Gastroesophageal sphincter (tissue), 4 donors: ENCODE measurements around the gene ARAP1. TPM values are rescaled to one million over a fixed set of nuclear protein-coding genes. Genes with fewer than 3 reads are reported as not detected.

ENCODE experiments used
- ATAC-seq: fragments of 150-250 bp; one replicate; pipeline ENCODE4 v1.9.1; 2016; ENCODE audit warnings: mild to moderate bottlenecking, moderate library complexity
- H3K27ac ChIP-seq, 4 donors: fragments of 200-600 bp; sonication (generic) in 3 of 4; 1 replicate in 3 of 4; 2 replicates in 1 of 4; pipeline ENCODE4 v1.5.1; 2016 to 2019
- H3K27me3 ChIP-seq: fragments of 200-600 bp; sonication (generic); one replicate; pipeline ENCODE4 v1.5.1; 2019
- H3K36me3 ChIP-seq, 2 donors: fragments of 200-600 bp; sonication (generic); one replicate each; pipeline ENCODE4 v1.5.1; 2019; ENCODE audit warnings: control low read depth in 1 of 2
- H3K4me1 ChIP-seq, 3 donors: fragments of 200-600 bp; sonication (generic); 1 replicate in 2 of 3; 2 replicates in 1 of 3; pipeline ENCODE4 v1.5.1; 2016 to 2019; ENCODE audit warnings: control low read depth in 2 of 3
- H3K4me3 ChIP-seq, 2 donors: fragments of 200-600 bp; sonication (generic); one replicate each; pipeline ENCODE4 v1.5.1; 2019; ENCODE audit warnings: mild to moderate bottlenecking in 1 of 2, moderate library complexity in 1 of 2
- H3K9me3 ChIP-seq, 3 donors: fragments of 200-600 bp; sonication (generic); one replicate each; pipeline ENCODE4 v1.5.1; 2017 to 2019; ENCODE audit warnings: control low read depth in 2 of 3
- EP300 ChIP-seq: sonication (generic); formaldehyde crosslinking; IDR thresholded peaks from one replicate; pipeline ENCODE4 v1.6.1; 2017; ENCODE audit warnings: antibody characterized with exemption, mild to moderate bottlenecking
- POLR2A ChIP-seq, 2 donors: fragments of 450-650 bp; IDR thresholded peaks; one replicate each; pipeline ENCODE4 v1.6.1; 2017; ENCODE audit warnings: antibody characterized with exemption in 2 of 2, mild to moderate bottlenecking in 2 of 2, moderate library complexity in 1 of 2
- POLR2AphosphoS5 ChIP-seq: sonication (generic); formaldehyde crosslinking; IDR thresholded peaks from one replicate; pipeline ENCODE4 v1.6.1; 2017; ENCODE audit warnings: antibody characterized with exemption
- WGBS, 2 donors: methylation state at CpG; one replicate each; pipeline ENCODE4 v1.1.5; 2018; ENCODE audit warnings: low coverage in 1 of 2; 5-methylcytosine and 5-hydroxymethylcytosine counted together
- total RNA-seq, 4 donors: library from RNA; depleted of rRNA; stranded (reverse); fragments of >200 nt; gene quantifications; one replicate each; pipeline ENCODE4 v1.1.0, GENCODE V29; 2016
- TF ChIP-seq, protein P1 (sequence below), 4 experiments: fragments of 200-600 bp in 2 of 4; fragments of 450-650 bp in 2 of 4; sonication (generic) in 1 of 4; IDR thresholded peaks; one replicate each; pipeline ENCODE4 v1.5.1; 2017 to 2019; ENCODE audit warnings: antibody characterized with exemption in 4 of 4, mild to moderate bottlenecking in 2 of 4, moderate library complexity in 2 of 4

The ARAP1 gene
- total RNA-seq, 4 donors from 2014 or later = 72.4 to 125 (median 95.1) TPM

GRCh38 chr11:72652873-72653630 lies 99.2 kb downstream of the ARAP1 start:
- TF ChIP-seq, protein P1, sequence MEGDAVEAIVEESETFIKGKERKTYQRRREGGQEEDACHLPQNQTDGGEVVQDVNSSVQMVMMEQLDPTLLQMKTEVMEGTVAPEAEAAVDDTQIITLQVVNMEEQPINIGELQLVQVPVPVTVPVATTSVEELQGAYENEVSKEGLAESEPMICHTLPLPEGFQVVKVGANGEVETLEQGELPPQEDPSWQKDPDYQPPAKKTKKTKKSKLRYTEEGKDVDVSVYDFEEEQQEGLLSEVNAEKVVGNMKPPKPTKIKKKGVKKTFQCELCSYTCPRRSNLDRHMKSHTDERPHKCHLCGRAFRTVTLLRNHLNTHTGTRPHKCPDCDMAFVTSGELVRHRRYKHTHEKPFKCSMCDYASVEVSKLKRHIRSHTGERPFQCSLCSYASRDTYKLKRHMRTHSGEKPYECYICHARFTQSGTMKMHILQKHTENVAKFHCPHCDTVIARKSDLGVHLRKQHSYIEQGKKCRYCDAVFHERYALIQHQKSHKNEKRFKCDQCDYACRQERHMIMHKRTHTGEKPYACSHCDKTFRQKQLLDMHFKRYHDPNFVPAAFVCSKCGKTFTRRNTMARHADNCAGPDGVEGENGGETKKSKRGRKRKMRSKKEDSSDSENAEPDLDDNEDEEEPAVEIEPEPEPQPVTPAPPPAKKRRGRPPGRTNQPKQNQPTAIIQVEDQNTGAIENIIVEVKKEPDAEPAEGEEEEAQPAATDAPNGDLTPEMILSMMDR (IDR thresholded peaks at IDR 0.05) = no peak
- TF ChIP-seq POLR2AphosphoS5 (no peak), POLR2A (IDR thresholded peaks at IDR 0.05) (no peak), EP300 (no peak)
- no peak for ATAC-seq
- WGBS, 2 donors = 62 to 76% methylated on average over 5 to 6 of the region's 13 CpGs
- H3K36me3 ChIP-seq = no peaks in the 10 kb centered on the region
- H3K4me1 ChIP-seq = no peaks in the 10 kb centered on the region
- peaks cover 12% of the 10 kb centered on the region for H3K27me3 ChIP-seq
- H3K27ac ChIP-seq = no peak overlapping the region
- H3K9me3 ChIP-seq = no peaks in the 10 kb centered on the region
- H3K4me3 ChIP-seq = no peak overlapping the region

DNA sequence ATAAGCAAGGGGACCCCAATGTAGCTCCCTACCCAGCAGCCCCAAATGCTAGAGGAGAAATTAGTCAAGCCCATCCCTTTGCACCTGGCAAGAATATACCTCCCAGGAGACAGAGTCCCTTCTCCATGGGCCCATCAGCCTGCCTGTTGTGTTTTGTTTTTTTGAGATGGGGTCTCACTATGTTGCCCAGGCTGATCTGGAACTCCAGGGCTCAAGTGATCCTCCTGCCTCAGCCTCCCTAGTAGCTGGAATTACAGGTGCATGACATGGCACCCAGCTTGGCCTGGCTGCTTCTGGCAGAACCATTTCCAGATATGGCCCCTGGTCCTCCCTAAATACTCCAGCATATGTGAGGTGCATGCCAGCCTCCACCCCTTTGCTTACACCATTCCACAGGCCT lies 100.1 kb downstream of the ARAP1 start:
- no peaks in the 10 kb centered on the region for H3K9me3 ChIP-seq
- H3K27ac ChIP-seq = no peak overlapping the region
- TF ChIP-seq EP300 (no peak), POLR2A (IDR thresholded peaks at IDR 0.05) (no peak), POLR2AphosphoS5 (no peak)
- TF ChIP-seq, protein P1 (IDR thresholded peaks at IDR 0.05) = no peak
- H3K27me3 ChIP-seq = peaks cover 8% of the 10 kb centered on the region
- no peaks in the 10 kb centered on the region for H3K36me3 ChIP-seq
- no peak for ATAC-seq
- no peaks in the 10 kb centered on the region for H3K4me1 ChIP-seq
- H3K4me3 ChIP-seq = no peak overlapping the region

GRCh38 chr11:72649215-72649976 lies 102.8 kb downstream of the ARAP1 start:
- TF ChIP-seq EP300 (no peak), POLR2A (IDR thresholded peaks at IDR 0.05) (no peak), POLR2AphosphoS5 (no peak)
- TF ChIP-seq, protein P1 (IDR thresholded peaks at IDR 0.05) = no peak
- Histone ChIP-seq H3K27ac (no peak overlapping the region), H3K36me3 (no peaks in the 10 kb centered on the region), H3K4me1 (no peaks in the 10 kb centered on the region), H3K4me3 (no peak overlapping the region), H3K9me3 (no peaks in the 10 kb centered on the region), H3K27me3 (no peaks in the 10 kb centered on the region)
- 70% methylated on average over 2 of the region's 5 CpGs; no CpG with 5 or more reads in 1 of the 2 donors for WGBS, 2 donors
- no peak for ATAC-seq

GRCh38 chr11:72648384-72649136 lies 103.6 kb downstream of the ARAP1 start:
- 83 to 88% methylated on average over 3 to 5 of the region's 7 CpGs for WGBS, 2 donors

More at GRCh38 chr11:72648384-72649136, 103.6 kb downstream of the ARAP1 start:
- no peak overlapping the region for H3K27ac ChIP-seq
- H3K4me1 ChIP-seq = peaks cover 0 to 1% (median under 1%) of the 10 kb centered on the region in 3 donors
- no peak for ATAC-seq
- H3K9me3 ChIP-seq = no peaks in the 10 kb centered on the region
- no peak for TF ChIP-seq POLR2A (IDR thresholded peaks at IDR 0.05)
- no peak for TF ChIP-seq POLR2AphosphoS5
- TF ChIP-seq, protein P1 (IDR thresholded peaks at IDR 0.05) = no peak
- TF ChIP-seq EP300 = no peak
- no peak overlapping the region for H3K4me3 ChIP-seq
- H3K36me3 ChIP-seq = no peaks in the 10 kb centered on the region
- no peaks in the 10 kb centered on the region for H3K27me3 ChIP-seq
